Measurements from ENCODE around the gene CPM. TPM values are rescaled to one million over a fixed set of nuclear protein-coding genes. Genes with fewer than 3 reads are reported as not detected.

CPM gene
- total and polyA plus RNA-seq, 10 of the 15 experiments (the other 5 are each of a cell fraction or from before 2014, with no cell fraction given), result 0.06 to 1.7 (median 0.41) TPM

GRCh38 chr12:68903511-68903910 lies 29.5 kb downstream of the CPM start:
- H3K27ac ChIP-seq (ENCODE audit: control insufficient read depth, insufficient read depth), result no peak overlapping the region
- no peaks in the 10 kb centered on the region for H3K36me3 ChIP-seq (ENCODE audit: control insufficient read depth in 2 of 2, insufficient read depth in 2 of 2, low read length in 1 of 2)
- WGBS (ENCODE audit: insufficient coverage, insufficient replicate concordance, low lambda C conversion rate, missing lambda C conversion rate), result 74% methylated on average over 5 of the region's 8 CpGs
- H3K79me2 ChIP-seq (ENCODE audit: control insufficient read depth, insufficient read depth, low read length), result no peaks in the 10 kb centered on the region
- H3K27me3 ChIP-seq (replicated peaks in 1 of 2; ENCODE audit: control insufficient read depth in 2 of 2, insufficient read depth in 2 of 2, low read length in 1 of 2), result no peaks in the 10 kb centered on the region
- H2AFZ ChIP-seq (ENCODE audit: control insufficient read depth, low read depth, low read length), result no peak overlapping the region
- no peaks in the 10 kb centered on the region for H3K9me3 ChIP-seq (replicated peaks; ENCODE audit: control insufficient read depth, insufficient read depth, low read length)
- no peak overlapping the region for H3K4me3 ChIP-seq
- H4K20me1 ChIP-seq (ENCODE audit: control insufficient read depth, insufficient read depth), result no peaks in the 10 kb centered on the region
- ChIA-PET POLR2A (no interaction called here), SMC1A (ENCODE audit: uncharacterized antibody, unreplicated experiment) (interaction anchor here (0.6 to 1.4 kb wide), 4 partner anchors 16 to 149 kb away, joined by 3 to 4 read pairs (median 3); no protein-coding TSS in a partner anchor), CTCF (interaction anchor here (1.0 to 1.2 kb wide), 2 partner anchors 167 to 251 kb away, joined by 3 read pairs; no protein-coding TSS in a partner anchor), RAD21 (ENCODE audit: unreplicated experiment) (no interaction called here)
- no peak for FAIRE-seq
- no TSS peak for BruUV-seq (replicated peaks)
- no peak overlapping the region for H3K9ac ChIP-seq (ENCODE audit: control insufficient read depth, insufficient read depth, low read length)
- no peak for DNase-seq (ENCODE audit: low read depth, low spot score)
- intact Hi-C loops (cut with micrococcal nuclease; ENCODE audit: unreplicated experiment) (no loop called here), in situ Hi-C loops (cut with MboI) (no loop called here)
- no peak overlapping the region for H3K4me2 ChIP-seq (ENCODE audit: control insufficient read depth, insufficient read depth)
- TF ChIP-seq BCLAF1 (IDR thresholded peaks at IDR 0.05), result no peak
- no peaks in the 10 kb centered on the region for H3K4me1 ChIP-seq (ENCODE audit: control insufficient read depth, insufficient read depth, low read length)
- no peak for ATAC-seq

GRCh38 chr12:68901551-68901950 lies 31.4 kb downstream of the CPM start:
- SMC1A ChIA-PET (ENCODE audit: uncharacterized antibody, unreplicated experiment), result interaction anchor here (0.8 to 1.4 kb wide), 4 partner anchors 12 to 151 kb away, joined by 3 to 5 read pairs (median 4); no protein-coding TSS in a partner anchor
- BruUV-seq (replicated peaks), result no TSS peak
- intact Hi-C loops (cut with micrococcal nuclease; ENCODE audit: unreplicated experiment), result no loop called here
- WGBS (ENCODE audit: insufficient coverage, insufficient replicate concordance, low lambda C conversion rate, missing lambda C conversion rate), result 51% methylated on average over 2 of the region's 2 CpGs
- in situ Hi-C loops (cut with MboI), result no loop called here
- no peak overlapping the region for H3K4me2 ChIP-seq (ENCODE audit: control insufficient read depth, insufficient read depth)
- no peak overlapping the region for H3K4me3 ChIP-seq
- no peaks in the 10 kb centered on the region for H3K36me3 ChIP-seq (ENCODE audit: control insufficient read depth in 2 of 2, insufficient read depth in 2 of 2, low read length in 1 of 2)
- H3K9ac ChIP-seq (ENCODE audit: control insufficient read depth, insufficient read depth, low read length), result no peak overlapping the region
- no peak overlapping the region for H3K27ac ChIP-seq (ENCODE audit: control insufficient read depth, insufficient read depth)
- RAD21 ChIA-PET (ENCODE audit: unreplicated experiment), result interaction anchor here (1.2 kb wide), 1 partner anchor 9 kb away, joined by 3 read pairs; no protein-coding TSS in a partner anchor
- POLR2A ChIA-PET, result no interaction called here
- FAIRE-seq (no peak), DNase-seq (ENCODE audit: low read depth, low spot score) (no peak), ATAC-seq (no peak)
- H3K4me1 ChIP-seq (ENCODE audit: control insufficient read depth, insufficient read depth, low read length), result no peaks in the 10 kb centered on the region
- no peaks in the 10 kb centered on the region for H3K79me2 ChIP-seq (ENCODE audit: control insufficient read depth, insufficient read depth, low read length)
- no peaks in the 10 kb centered on the region for H3K27me3 ChIP-seq (replicated peaks in 1 of 2; ENCODE audit: control insufficient read depth in 2 of 2, insufficient read depth in 2 of 2, low read length in 1 of 2)
- no peaks in the 10 kb centered on the region for H4K20me1 ChIP-seq (ENCODE audit: control insufficient read depth, insufficient read depth)
- no peak overlapping the region for H2AFZ ChIP-seq (ENCODE audit: control insufficient read depth, low read depth, low read length)
- no peaks in the 10 kb centered on the region for H3K9me3 ChIP-seq (replicated peaks; ENCODE audit: control insufficient read depth, insufficient read depth, low read length)
- CTCF ChIA-PET, result interaction anchor here (1.0 to 1.2 kb wide), 2 partner anchors 45 to 169 kb away, joined by 3 read pairs; no protein-coding TSS in a partner anchor
- TF ChIP-seq CEBPZ (IDR thresholded peaks at IDR 0.05; ENCODE audit: low read depth, low read length) (no peak), BCLAF1 (IDR thresholded peaks at IDR 0.05) (no peak), PAX5 (IDR thresholded peaks at IDR 0.05; ENCODE audit: borderline replicate concordance, low read depth, low read length) (no peak)
- TF ChIP-seq, protein P1, sequence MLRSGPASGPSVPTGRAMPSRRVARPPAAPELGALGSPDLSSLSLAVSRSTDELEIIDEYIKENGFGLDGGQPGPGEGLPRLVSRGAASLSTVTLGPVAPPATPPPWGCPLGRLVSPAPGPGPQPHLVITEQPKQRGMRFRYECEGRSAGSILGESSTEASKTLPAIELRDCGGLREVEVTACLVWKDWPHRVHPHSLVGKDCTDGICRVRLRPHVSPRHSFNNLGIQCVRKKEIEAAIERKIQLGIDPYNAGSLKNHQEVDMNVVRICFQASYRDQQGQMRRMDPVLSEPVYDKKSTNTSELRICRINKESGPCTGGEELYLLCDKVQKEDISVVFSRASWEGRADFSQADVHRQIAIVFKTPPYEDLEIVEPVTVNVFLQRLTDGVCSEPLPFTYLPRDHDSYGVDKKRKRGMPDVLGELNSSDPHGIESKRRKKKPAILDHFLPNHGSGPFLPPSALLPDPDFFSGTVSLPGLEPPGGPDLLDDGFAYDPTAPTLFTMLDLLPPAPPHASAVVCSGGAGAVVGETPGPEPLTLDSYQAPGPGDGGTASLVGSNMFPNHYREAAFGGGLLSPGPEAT (IDR thresholded peaks at IDR 0.05; ENCODE audit: low read depth), result no peak

Measured in GM12878 (cell line).